Left ventricle myocardium inferior (tissue), 1 donor: ENCODE results near the gene LRBA. TPM values are rescaled to one million over a fixed set of nuclear protein-coding genes. Genes with fewer than 3 reads are reported as not detected.
"Not testable (repeated sequence)": the region's sequence is repeated elsewhere in the genome, so short reads cannot be mapped to it uniquely, and the experiment has no call there.

ENCODE experiments used
- DNase-seq: peaks from one replicate; pipeline ENCODE4 v3.0.0-alpha.2; 2020
- H3K27ac ChIP-seq: fragments of 200-600 bp; replicated peaks from 2 replicates; pipeline ENCODE4 v1.8.0; 2021
- H3K27me3 ChIP-seq: fragments of 200-600 bp; 2 replicates; pipeline ENCODE4 v1.8.0; 2021; ENCODE audit warnings: low read depth
- H3K36me3 ChIP-seq: fragments of 200-600 bp; 2 replicates; pipeline ENCODE4 v1.8.0; 2021
- H3K4me1 ChIP-seq: fragments of 200-600 bp; 2 replicates; pipeline ENCODE4 v1.8.0; 2021
- H3K4me3 ChIP-seq: fragments of 200-600 bp; 2 replicates; pipeline ENCODE4 v1.8.0; 2021; ENCODE audit warnings: mild to moderate bottlenecking, moderate library complexity
- H3K9me3 ChIP-seq: fragments of 200-600 bp; replicated peaks from 2 replicates; pipeline ENCODE4 v1.8.0; 2021
- intact Hi-C: fragments of 100-400 bp; cut with micrococcal nuclease; formaldehyde crosslinking; loops from one replicate; pipeline ENCODE4 v1.11.0; 2022
- total RNA-seq: library from RNA; stranded (reverse); fragmentation: NEBNext Ultra II Directional; extraction: Animal tissue kit (Norgen Biotek cat#: 25700); gene quantifications from one replicate; pipeline ENCODE4 v1.2.1, GENCODE V29; 2021
- TF ChIP-seq, protein P1 (sequence below): fragments of 200-600 bp; IDR thresholded peaks from 2 replicates; pipeline ENCODE4 v1.8.0; 2021; ENCODE audit warnings: antibody characterized with exemption, mild to moderate bottlenecking, borderline replicate concordance
- donor health status: DM: no; HTN: yes; CAD: no; lungs with severe emphysema.

LRBA gene
- total RNA-seq, 1 donor from 2014 or later, result 19.1 TPM

DNA sequence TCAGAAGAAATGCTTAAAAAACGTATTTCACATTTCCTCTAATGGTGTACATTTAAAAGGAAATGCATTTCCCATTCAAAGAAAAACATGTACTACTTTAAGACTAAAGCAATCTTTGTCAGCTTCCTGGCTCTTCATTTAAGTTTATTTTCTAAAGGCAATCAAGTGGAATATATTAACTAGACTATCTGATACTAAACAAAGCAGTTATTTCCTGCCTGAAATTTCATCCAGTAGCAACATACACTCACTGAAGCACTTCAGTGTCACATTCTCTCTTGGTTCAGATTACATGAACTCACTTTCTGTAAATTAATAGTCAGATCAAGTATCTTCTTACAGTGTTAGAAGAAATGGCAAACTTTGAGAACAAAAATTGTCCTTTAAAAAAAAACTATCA lies 42.5 kb downstream of the LRBA start:
- H3K27me3 ChIP-seq, result no peaks in the 10 kb centered on the region
- intact Hi-C loops, result no loop called here
- H3K4me1 ChIP-seq, result peaks cover 33% of the 10 kb centered on the region
- H3K9me3 ChIP-seq, result no peaks in the 10 kb centered on the region
- H3K4me3 ChIP-seq, result no peak overlapping the region
- no peaks in the 10 kb centered on the region for H3K36me3 ChIP-seq
- TF ChIP-seq, protein P1, sequence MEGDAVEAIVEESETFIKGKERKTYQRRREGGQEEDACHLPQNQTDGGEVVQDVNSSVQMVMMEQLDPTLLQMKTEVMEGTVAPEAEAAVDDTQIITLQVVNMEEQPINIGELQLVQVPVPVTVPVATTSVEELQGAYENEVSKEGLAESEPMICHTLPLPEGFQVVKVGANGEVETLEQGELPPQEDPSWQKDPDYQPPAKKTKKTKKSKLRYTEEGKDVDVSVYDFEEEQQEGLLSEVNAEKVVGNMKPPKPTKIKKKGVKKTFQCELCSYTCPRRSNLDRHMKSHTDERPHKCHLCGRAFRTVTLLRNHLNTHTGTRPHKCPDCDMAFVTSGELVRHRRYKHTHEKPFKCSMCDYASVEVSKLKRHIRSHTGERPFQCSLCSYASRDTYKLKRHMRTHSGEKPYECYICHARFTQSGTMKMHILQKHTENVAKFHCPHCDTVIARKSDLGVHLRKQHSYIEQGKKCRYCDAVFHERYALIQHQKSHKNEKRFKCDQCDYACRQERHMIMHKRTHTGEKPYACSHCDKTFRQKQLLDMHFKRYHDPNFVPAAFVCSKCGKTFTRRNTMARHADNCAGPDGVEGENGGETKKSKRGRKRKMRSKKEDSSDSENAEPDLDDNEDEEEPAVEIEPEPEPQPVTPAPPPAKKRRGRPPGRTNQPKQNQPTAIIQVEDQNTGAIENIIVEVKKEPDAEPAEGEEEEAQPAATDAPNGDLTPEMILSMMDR, result no peak
- no peak overlapping the region for H3K27ac ChIP-seq
- no peak for DNase-seq

DNA sequence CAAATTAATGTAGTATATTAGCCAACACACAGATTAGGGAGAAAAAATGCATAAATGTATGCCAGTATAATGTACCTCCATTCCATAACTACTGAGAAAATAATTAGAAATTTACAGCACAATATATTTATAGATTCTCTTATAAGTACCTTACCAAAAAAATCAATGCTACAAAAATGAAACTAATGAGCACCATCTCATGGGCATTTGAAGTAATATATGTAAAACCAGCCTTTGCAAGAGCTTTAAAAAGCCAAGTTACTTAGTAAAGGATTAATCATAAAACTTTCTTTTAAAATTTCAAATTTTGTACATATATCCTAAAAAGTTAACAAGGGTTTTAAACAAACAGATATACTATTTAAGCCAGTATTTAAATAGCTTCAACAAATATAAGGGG lies 43.2 kb downstream of the LRBA start:
- Histone ChIP-seq H3K4me3 (no peak overlapping the region), H3K9me3 (no peaks in the 10 kb centered on the region), H3K4me1 (peaks cover 33% of the 10 kb centered on the region), H3K27ac (no peak overlapping the region), H3K36me3 (no peaks in the 10 kb centered on the region), H3K27me3 (no peaks in the 10 kb centered on the region)
- no peak for DNase-seq
- intact Hi-C loops, result no loop called here
- TF ChIP-seq, protein P1, result no peak

DNA sequence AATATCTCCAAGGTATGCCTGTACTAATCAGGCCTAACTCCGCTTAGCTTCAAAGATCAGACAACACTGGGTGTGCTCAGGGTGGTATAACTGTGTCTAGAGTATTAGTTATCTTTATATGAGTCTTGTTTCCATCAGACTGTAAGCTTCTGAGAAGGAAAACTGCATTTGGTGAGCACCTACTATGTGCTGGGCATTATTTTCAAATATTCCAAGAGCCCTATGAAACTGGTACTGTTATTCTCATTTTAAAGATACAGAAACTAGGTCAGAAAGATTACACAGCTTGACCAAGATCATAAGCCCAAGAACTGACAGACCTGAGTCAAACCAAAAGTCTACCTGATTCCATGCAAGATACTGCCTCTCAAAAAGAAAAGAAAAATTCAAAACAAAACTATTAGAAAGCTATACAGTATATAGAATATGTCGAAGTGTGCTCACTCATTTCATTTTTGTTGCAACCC lies 44.4 kb downstream of the LRBA start:
- Histone ChIP-seq H3K4me3 (no peak overlapping the region), H3K9me3 (no peaks in the 10 kb centered on the region), H3K36me3 (no peaks in the 10 kb centered on the region), H3K27me3 (no peaks in the 10 kb centered on the region), H3K27ac (no peak overlapping the region), H3K4me1 (peaks cover 33% of the 10 kb centered on the region)
- intact Hi-C loops, result no loop called here
- DNase-seq, result no peak
- TF ChIP-seq, protein P1, result no peak

DNA sequence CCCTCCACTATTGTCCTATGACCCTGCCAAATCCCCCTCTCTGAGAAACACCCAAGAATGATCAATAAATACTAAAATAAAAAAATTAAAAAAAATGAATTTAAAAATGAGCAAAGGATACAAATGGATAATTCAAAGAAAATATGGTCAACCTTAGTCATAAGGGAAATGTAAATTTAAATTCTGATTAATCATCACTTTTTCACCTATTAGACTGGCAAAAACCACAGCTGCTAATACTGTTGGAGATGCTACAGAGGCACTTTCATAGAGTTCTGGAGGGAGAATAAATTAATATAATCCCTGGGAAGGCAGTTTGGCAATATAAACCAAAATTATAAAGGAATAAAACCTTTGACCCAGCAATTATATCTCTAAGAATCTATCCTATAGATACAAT lies 50.3 kb downstream of the LRBA start:
- TF ChIP-seq, protein P1, result no peak
- Histone ChIP-seq H3K4me1 (peaks cover 18% of the 10 kb centered on the region), H3K27ac (no peak overlapping the region), H3K36me3 (no peaks in the 10 kb centered on the region), H3K4me3 (no peak overlapping the region), H3K27me3 (no peaks in the 10 kb centered on the region), H3K9me3 (no peaks in the 10 kb centered on the region)
- intact Hi-C loops, result no loop called here
- DNase-seq, result no peak

DNA sequence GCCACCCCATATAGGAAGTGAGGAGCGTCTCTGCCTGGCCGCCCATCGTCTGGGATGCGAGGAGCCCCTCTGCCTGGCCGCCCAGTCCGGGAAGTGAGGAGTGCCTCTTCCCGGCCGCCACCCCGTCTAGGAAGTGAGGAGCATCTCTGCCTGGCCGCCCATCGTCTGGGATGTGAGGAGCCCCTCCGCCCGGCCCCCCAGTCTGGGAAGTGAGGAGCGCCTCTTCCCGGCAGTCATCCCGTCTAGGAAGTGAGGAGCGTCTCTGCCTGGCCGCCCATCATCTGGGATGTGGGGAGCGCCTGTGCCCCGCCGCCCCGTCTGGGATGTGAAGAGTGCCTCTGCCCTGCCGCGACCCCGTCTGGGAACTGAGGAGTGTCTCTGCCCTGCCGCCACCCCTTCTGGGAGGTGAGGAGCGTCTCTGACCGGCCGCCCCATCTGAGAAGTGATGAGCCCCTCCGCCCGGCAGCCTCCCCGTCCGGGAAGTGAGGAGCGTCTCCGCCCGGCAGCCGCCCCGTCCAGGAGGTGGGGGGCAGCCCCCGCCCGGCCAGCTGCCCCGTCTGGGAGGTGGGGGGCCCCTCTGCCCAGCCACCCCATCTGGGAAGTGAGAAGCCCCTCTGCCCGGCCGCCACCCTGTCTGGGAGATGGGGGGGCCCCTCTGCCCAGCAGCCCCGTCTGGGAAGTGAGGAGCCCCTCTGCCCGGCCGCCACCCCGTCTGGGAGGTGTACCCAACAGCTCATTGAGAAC lies 51.3 kb downstream of the LRBA start:
- H3K9me3 ChIP-seq, DNase-seq, H3K4me3 ChIP-seq, H3K27me3 ChIP-seq, H3K27ac ChIP-seq, H3K36me3 ChIP-seq, intact Hi-C loops: not testable (repeated sequence)
- peaks cover 18% of the 10 kb centered on the region for H3K4me1 ChIP-seq

DNA sequence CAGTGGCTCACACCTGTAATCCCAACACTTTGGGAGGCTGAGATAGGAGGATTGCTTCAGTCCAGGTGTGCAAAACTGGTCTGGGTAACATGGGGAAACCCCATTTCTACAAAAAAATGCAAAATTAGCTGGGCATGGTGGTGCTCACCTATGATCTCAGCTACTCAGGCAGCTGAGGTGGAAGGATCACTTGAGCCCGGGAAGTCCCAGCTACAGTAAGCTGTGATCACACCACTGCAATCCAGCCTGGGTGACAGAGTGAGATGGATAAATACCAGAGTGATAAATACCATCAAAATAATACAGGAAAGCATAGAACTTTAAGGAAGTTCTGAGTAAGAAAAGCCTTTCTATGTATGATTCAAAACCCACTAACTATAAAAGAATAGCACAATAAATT lies 52.8 kb downstream of the LRBA start:
- H3K4me3 ChIP-seq, result no peak overlapping the region
- peaks cover 18% of the 10 kb centered on the region for H3K4me1 ChIP-seq
- no peaks in the 10 kb centered on the region for H3K27me3 ChIP-seq
- no peak overlapping the region for H3K27ac ChIP-seq
- peaks cover 9% of the 10 kb centered on the region for H3K9me3 ChIP-seq
- TF ChIP-seq, protein P1, result no peak
- H3K36me3 ChIP-seq, result no peaks in the 10 kb centered on the region
- no peak for DNase-seq
- intact Hi-C loops, result no loop called here
